ENCODE results near the gene PLVAP.

GRCh38 chr19:17332360-17332676 lies 44.8 kb downstream of the PLVAP start:
- no peak for TF ChIP-seq POLR2A (IDR thresholded peaks at IDR 0.05; ENCODE audit: low read length)
- TF ChIP-seq GATA1 (IDR thresholded peaks at IDR 0.05; ENCODE audit: low read depth, low read length): no peak

Measured in erythroblast (primary cell).